ENCODE measurements around the gene CTNND1.

Gene CTNND1

GRCh38 chr11:57804466-57804865 is 42.9 kb downstream of the CTNND1 start:
- peaks cover 42 to 90% of the 10 kb centered on the region in 2 donors for H3K36me3 ChIP-seq (replicated peaks in 1 of 2; ENCODE audit: control insufficient read depth in 2 of 2, insufficient read depth in 2 of 2, low read length in 2 of 2)
- WGBS, 2 donors (ENCODE audit: extremely low coverage in 2 of 2, insufficient read length in 2 of 2, insufficient replicate concordance in 1 of 2) = no CpG with 5 or more reads among the region's 3 CpGs
- H3K27me3 ChIP-seq (ENCODE audit: control insufficient read depth in 3 of 3, insufficient read depth in 3 of 3, low read depth in 1 of 3, low read length in 3 of 3) = no peaks in the 10 kb centered on the region
- H3K4ac ChIP-seq (ENCODE audit: low read length) = no peak overlapping the region
- H2BK15ac ChIP-seq (ENCODE audit: low read length) = no peak overlapping the region
- H2BK5ac ChIP-seq (ENCODE audit: low read length) = no peak overlapping the region
- H3K9ac ChIP-seq (ENCODE audit: low read depth, low read length, poor library complexity) = no peak overlapping the region
- no peak overlapping the region for H2BK12ac ChIP-seq (ENCODE audit: low read length)
- H3K14ac ChIP-seq (ENCODE audit: low read length) = no peak overlapping the region
- H2AK5ac ChIP-seq (ENCODE audit: low read depth, low read length) = no peak overlapping the region
- no peak overlapping the region for H4K91ac ChIP-seq (ENCODE audit: low read depth, low read length, poor library complexity)
- no peaks in the 10 kb centered on the region for H3K9me3 ChIP-seq (replicated peaks in 1 of 2; ENCODE audit: control insufficient read depth in 2 of 2, insufficient read depth in 1 of 2, low read depth in 1 of 2, low read length in 2 of 2)
- no peak overlapping the region for H2AFZ ChIP-seq (ENCODE audit: low read length)
- H3K18ac ChIP-seq (ENCODE audit: low read length) = no peak overlapping the region
- DNase-seq (ENCODE audit: low spot score) = no peak
- H3K27ac ChIP-seq (replicated peaks; ENCODE audit: low read length) = no peak overlapping the region
- no peak overlapping the region for H3K4me2 ChIP-seq (ENCODE audit: insufficient read depth, low read length, poor library complexity, severe bottlenecking)
- H3K79me1 ChIP-seq (ENCODE audit: low read depth, low read length) = peaks cover 6% of the 10 kb centered on the region
- no peak overlapping the region for H4K8ac ChIP-seq (ENCODE audit: low read depth, low read length)
- H3K4me1 ChIP-seq (ENCODE audit: control insufficient read depth in 2 of 2, insufficient read depth in 1 of 2, low read depth in 1 of 2, low read length in 2 of 2) = peaks cover 0 to 2% of the 10 kb centered on the region in 2 donors
- H2BK120ac ChIP-seq (ENCODE audit: low read depth, low read length) = no peak overlapping the region
- H3K23ac ChIP-seq (ENCODE audit: low read depth, low read length, poor library complexity) = no peak overlapping the region
- no peak overlapping the region for H3K4me3 ChIP-seq (ENCODE audit: low read length in 2 of 2)

GRCh38 chr11:57805780-57806179 is 44.2 kb downstream of the CTNND1 start:
- Histone ChIP-seq H3K9ac (ENCODE audit: low read depth, low read length, poor library complexity) (no peak overlapping the region), H3K9me3 (replicated peaks in 1 of 2; ENCODE audit: control insufficient read depth in 2 of 2, insufficient read depth in 1 of 2, low read depth in 1 of 2, low read length in 2 of 2) (no peaks in the 10 kb centered on the region), H3K27me3 (ENCODE audit: control insufficient read depth in 3 of 3, insufficient read depth in 3 of 3, low read depth in 1 of 3, low read length in 3 of 3) (no peaks in the 10 kb centered on the region), H3K4me1 (ENCODE audit: control insufficient read depth in 2 of 2, insufficient read depth in 1 of 2, low read depth in 1 of 2, low read length in 2 of 2) (no peaks in the 10 kb centered on the region), H2AK5ac (ENCODE audit: low read depth, low read length) (no peak overlapping the region), H2AFZ (ENCODE audit: low read length) (no peak overlapping the region), H3K14ac (ENCODE audit: low read length) (no peak overlapping the region), H2BK5ac (ENCODE audit: low read length) (no peak overlapping the region), H3K79me1 (ENCODE audit: low read depth, low read length) (peaks cover 6% of the 10 kb centered on the region), H3K4me3 (ENCODE audit: low read length in 2 of 2) (no peak overlapping the region), H3K18ac (ENCODE audit: low read length) (no peak overlapping the region), H3K4me2 (ENCODE audit: insufficient read depth, low read length, poor library complexity, severe bottlenecking) (no peak overlapping the region), H3K4ac (ENCODE audit: low read length) (no peak overlapping the region), H2BK15ac (ENCODE audit: low read length) (no peak overlapping the region), H3K36me3 (replicated peaks in 1 of 2; ENCODE audit: control insufficient read depth in 2 of 2, insufficient read depth in 2 of 2, low read length in 2 of 2) (peaks cover 47 to 99% of the 10 kb centered on the region in 2 donors), H3K27ac (replicated peaks; ENCODE audit: low read length) (no peak overlapping the region), H3K23ac (ENCODE audit: low read depth, low read length, poor library complexity) (no peak overlapping the region), H2BK12ac (ENCODE audit: low read length) (no peak overlapping the region), H2BK120ac (ENCODE audit: low read depth, low read length) (no peak overlapping the region), H4K91ac (ENCODE audit: low read depth, low read length, poor library complexity) (no peak overlapping the region), H4K8ac (ENCODE audit: low read depth, low read length) (no peak overlapping the region)
- no peak for DNase-seq (ENCODE audit: low spot score)
- no CpG with 5 or more reads among the region's 3 CpGs for WGBS, 2 donors (ENCODE audit: extremely low coverage in 2 of 2, insufficient read length in 2 of 2, insufficient replicate concordance in 1 of 2)

GRCh38 chr11:57812634-57813033 is 51.0 kb downstream of the CTNND1 start:
- DNase-seq (ENCODE audit: low spot score) = no peak
- no peak overlapping the region for H3K23ac ChIP-seq (ENCODE audit: low read depth, low read length, poor library complexity)
- WGBS, 2 donors (ENCODE audit: extremely low coverage in 2 of 2, insufficient read length in 2 of 2, insufficient replicate concordance in 1 of 2) = no CpG with 5 or more reads among the region's 6 CpGs
- no peak overlapping the region for H3K4ac ChIP-seq (ENCODE audit: low read length)
- no peak overlapping the region for H4K91ac ChIP-seq (ENCODE audit: low read depth, low read length, poor library complexity)
- no peaks in the 10 kb centered on the region for H3K27me3 ChIP-seq (ENCODE audit: control insufficient read depth in 3 of 3, insufficient read depth in 3 of 3, low read depth in 1 of 3, low read length in 3 of 3)
- no peak overlapping the region for H2BK12ac ChIP-seq (ENCODE audit: low read length)
- no peak overlapping the region for H3K14ac ChIP-seq (ENCODE audit: low read length)
- H3K4me2 ChIP-seq (ENCODE audit: insufficient read depth, low read length, poor library complexity, severe bottlenecking) = no peak overlapping the region
- no peak overlapping the region for H3K18ac ChIP-seq (ENCODE audit: low read length)
- H3K4me3 ChIP-seq (ENCODE audit: low read length in 2 of 2) = no peak overlapping the region
- no peak overlapping the region for H2BK120ac ChIP-seq (ENCODE audit: low read depth, low read length)
- H2AFZ ChIP-seq (ENCODE audit: low read length) = no peak overlapping the region
- no peaks in the 10 kb centered on the region for H3K79me1 ChIP-seq (ENCODE audit: low read depth, low read length)
- H2BK5ac ChIP-seq (ENCODE audit: low read length) = no peak overlapping the region
- H2AK5ac ChIP-seq (ENCODE audit: low read depth, low read length) = no peak overlapping the region
- H2BK15ac ChIP-seq (ENCODE audit: low read length) = no peak overlapping the region
- no peak overlapping the region for H3K9ac ChIP-seq (ENCODE audit: low read depth, low read length, poor library complexity)
- H3K4me1 ChIP-seq (ENCODE audit: control insufficient read depth in 2 of 2, insufficient read depth in 1 of 2, low read depth in 1 of 2, low read length in 2 of 2) = no peaks in the 10 kb centered on the region
- peaks cover 41 to 100% of the 10 kb centered on the region in 2 donors for H3K36me3 ChIP-seq (replicated peaks in 1 of 2; ENCODE audit: control insufficient read depth in 2 of 2, insufficient read depth in 2 of 2, low read length in 2 of 2)
- no peak overlapping the region for H4K8ac ChIP-seq (ENCODE audit: low read depth, low read length)
- H3K27ac ChIP-seq (replicated peaks; ENCODE audit: low read length) = no peak overlapping the region
- no peaks in the 10 kb centered on the region for H3K9me3 ChIP-seq (replicated peaks in 1 of 2; ENCODE audit: control insufficient read depth in 2 of 2, insufficient read depth in 1 of 2, low read depth in 1 of 2, low read length in 2 of 2)

GRCh38 chr11:57815476-57815875 is 53.9 kb downstream of the CTNND1 start:
- no peak overlapping the region for H3K4me2 ChIP-seq (ENCODE audit: insufficient read depth, low read length, poor library complexity, severe bottlenecking)
- no peak overlapping the region for H3K4ac ChIP-seq (ENCODE audit: low read length)
- no peaks in the 10 kb centered on the region for H3K4me1 ChIP-seq (ENCODE audit: control insufficient read depth in 2 of 2, insufficient read depth in 1 of 2, low read depth in 1 of 2, low read length in 2 of 2)
- H3K18ac ChIP-seq (ENCODE audit: low read length) = no peak overlapping the region
- no peak overlapping the region for H4K91ac ChIP-seq (ENCODE audit: low read depth, low read length, poor library complexity)
- no peak overlapping the region for H2AK5ac ChIP-seq (ENCODE audit: low read depth, low read length)
- peaks cover 31 to 96% of the 10 kb centered on the region in 2 donors for H3K36me3 ChIP-seq (replicated peaks in 1 of 2; ENCODE audit: control insufficient read depth in 2 of 2, insufficient read depth in 2 of 2, low read length in 2 of 2)
- no peak overlapping the region for H2BK120ac ChIP-seq (ENCODE audit: low read depth, low read length)
- H3K4me3 ChIP-seq (ENCODE audit: low read length in 2 of 2) = no peak overlapping the region
- H2AFZ ChIP-seq (ENCODE audit: low read length) = no peak overlapping the region
- no peak for DNase-seq (ENCODE audit: low spot score)
- no peak overlapping the region for H3K9ac ChIP-seq (ENCODE audit: low read depth, low read length, poor library complexity)
- no peaks in the 10 kb centered on the region for H3K27me3 ChIP-seq (ENCODE audit: control insufficient read depth in 3 of 3, insufficient read depth in 3 of 3, low read depth in 1 of 3, low read length in 3 of 3)
- no peak overlapping the region for H3K23ac ChIP-seq (ENCODE audit: low read depth, low read length, poor library complexity)
- no peak overlapping the region for H3K27ac ChIP-seq (replicated peaks; ENCODE audit: low read length)
- no peak overlapping the region for H2BK5ac ChIP-seq (ENCODE audit: low read length)
- H2BK15ac ChIP-seq (ENCODE audit: low read length) = no peak overlapping the region
- no peaks in the 10 kb centered on the region for H3K79me1 ChIP-seq (ENCODE audit: low read depth, low read length)
- WGBS, 2 donors (ENCODE audit: extremely low coverage in 2 of 2, insufficient read length in 2 of 2, insufficient replicate concordance in 1 of 2) = no CpG with 5 or more reads among the region's 2 CpGs
- H3K9me3 ChIP-seq (replicated peaks in 1 of 2; ENCODE audit: control insufficient read depth in 2 of 2, insufficient read depth in 1 of 2, low read depth in 1 of 2, low read length in 2 of 2) = no peaks in the 10 kb centered on the region
- H2BK12ac ChIP-seq (ENCODE audit: low read length) = no peak overlapping the region
- no peak overlapping the region for H3K14ac ChIP-seq (ENCODE audit: low read length)
- H4K8ac ChIP-seq (ENCODE audit: low read depth, low read length) = no peak overlapping the region
